GM19455 (cell line): ENCODE measurements around the gene RELA.
A peak's percentile ranks its signal among the peaks of the same experiment; 100 is the strongest.
"Not testable (repeated sequence)": the region's sequence is repeated elsewhere in the genome, so short reads cannot be mapped to it uniquely, and the experiment has no call there.

Source experiments
- ATAC-seq: cut with Tn5 transposase; IDR thresholded peaks from one replicate; pipeline ENCODE4 v1.9.1; 2021; ENCODE audit not compliant: unreplicated experiment

The RELA gene

DNA sequence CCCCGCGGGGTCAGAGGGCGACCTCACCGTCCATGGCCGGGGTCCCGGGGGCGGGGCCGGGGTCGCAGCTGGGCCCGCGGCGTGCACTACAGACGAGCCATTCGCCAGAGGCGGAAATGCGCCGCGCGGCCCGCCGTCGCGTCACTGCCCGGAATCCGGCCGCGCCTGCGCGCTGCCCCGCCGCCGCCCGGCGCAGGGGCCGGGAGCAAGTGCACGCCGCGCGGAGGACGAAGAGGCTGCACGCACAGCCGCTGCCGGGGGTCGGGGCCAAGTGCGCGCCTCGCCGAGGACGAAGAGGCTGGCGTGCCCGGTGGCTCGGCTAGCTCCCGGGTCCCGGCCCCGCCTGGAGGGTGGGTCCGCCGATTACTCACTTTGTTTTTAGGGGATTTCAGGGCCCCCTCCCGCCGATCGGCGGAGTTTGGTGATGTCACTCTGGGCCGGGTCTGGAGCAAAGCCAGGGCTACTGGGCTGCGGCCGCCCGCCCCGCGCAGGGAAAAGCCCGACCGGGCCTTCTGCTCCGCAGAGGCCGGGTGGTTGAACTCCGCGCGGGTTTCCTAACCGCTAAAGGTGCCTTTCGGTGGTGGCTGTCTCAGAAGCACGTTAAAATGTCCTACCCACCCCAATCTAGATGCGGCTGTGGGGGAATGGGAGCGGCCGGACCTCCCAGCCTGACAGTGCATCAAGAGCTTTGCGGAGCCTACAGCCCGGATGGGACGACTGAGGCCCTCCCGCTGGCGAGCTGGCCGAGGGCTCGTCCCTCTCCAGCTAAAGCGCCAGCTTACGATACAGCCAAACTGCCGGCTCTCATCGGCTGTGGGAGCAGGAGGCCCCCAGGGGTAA lies at the start of gene RELA:
TSS of gene RELA (minus strand) at position 118 of the 840 bp plus-strand sequence. CDS start at position 34, 84 bp downstream.
- ATAC-seq = peak; percentile 79

- ATAC-seq = peak; percentile 70
Observed at GRCh38 chr11:65711785-65712632, 49.3 kb upstream of the RELA start, which contains the start of gene KAT5. KAT5 (plus strand) TSS chr11:65712252; CDS start chr11:65712268, 16 bp downstream.

GRCh38 chr11:65710421-65710820 lies 47.7 kb upstream of the RELA start:
- ATAC-seq = no peak

GRCh38 chr11:65709661-65710060 lies 46.9 kb upstream of the RELA start:
- ATAC-seq = no peak

- ATAC-seq = no peak
Observed at GRCh38 chr11:65708451-65708850, 45.7 kb upstream of the RELA start.

- not testable (repeated sequence) for ATAC-seq
Observed at GRCh38 chr11:65707002-65707401, 44.3 kb upstream of the RELA start.

- ATAC-seq = not testable (repeated sequence)
Observed at GRCh38 chr11:65706303-65706763, 43.6 kb upstream of the RELA start.

GRCh38 chr11:65703846-65704245 lies 41.1 kb upstream of the RELA start:
- no peak for ATAC-seq

DNA sequence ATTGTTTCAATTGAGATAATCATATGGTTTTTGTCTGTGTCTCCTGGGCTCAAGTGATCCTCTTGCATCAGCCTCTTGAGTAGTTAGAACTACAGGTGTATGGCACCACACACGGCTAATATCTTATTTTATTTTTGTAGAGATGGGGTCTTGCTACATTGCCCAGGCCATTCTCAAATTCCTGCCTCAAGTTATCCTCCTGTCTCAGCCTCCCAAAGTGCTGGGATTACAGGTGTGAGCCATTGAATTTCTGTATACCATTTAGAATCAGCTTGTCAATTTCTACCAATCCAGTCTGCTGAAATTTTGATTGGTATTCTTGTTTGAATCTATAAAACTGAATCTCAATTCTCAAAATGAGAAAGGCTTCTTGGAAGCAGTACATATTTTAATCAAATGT lies 39.0 kb upstream of the RELA start:
- ATAC-seq = no peak

DNA sequence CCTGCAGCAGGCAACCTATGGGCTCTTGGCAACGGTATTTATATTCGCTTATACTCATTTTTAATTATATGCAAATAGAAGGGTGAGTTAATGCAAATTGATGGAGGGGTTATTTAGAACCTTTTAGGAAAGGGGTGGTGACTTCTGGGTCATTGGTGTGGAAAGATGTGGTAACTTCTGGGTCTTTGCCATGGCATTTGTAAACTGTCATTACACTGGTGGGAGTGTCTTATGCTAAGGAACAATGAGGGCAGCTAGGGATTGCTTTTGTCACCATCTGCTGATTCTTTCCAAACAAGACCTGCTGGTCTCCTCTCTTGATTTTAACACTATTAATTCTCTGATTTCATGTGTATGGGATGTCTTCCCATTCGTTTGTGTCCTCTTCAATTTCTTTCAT lies 37.7 kb upstream of the RELA start:
- no peak for ATAC-seq

- ATAC-seq = no peak
Observed at GRCh38 chr11:65699306-65699705, 36.6 kb upstream of the RELA start.

- no peak for ATAC-seq
Observed at GRCh38 chr11:65698205-65698604, 35.5 kb upstream of the RELA start.

GRCh38 chr11:65696802-65697552 lies 34.3 kb upstream of the RELA start:
- ATAC-seq = no peak

DNA sequence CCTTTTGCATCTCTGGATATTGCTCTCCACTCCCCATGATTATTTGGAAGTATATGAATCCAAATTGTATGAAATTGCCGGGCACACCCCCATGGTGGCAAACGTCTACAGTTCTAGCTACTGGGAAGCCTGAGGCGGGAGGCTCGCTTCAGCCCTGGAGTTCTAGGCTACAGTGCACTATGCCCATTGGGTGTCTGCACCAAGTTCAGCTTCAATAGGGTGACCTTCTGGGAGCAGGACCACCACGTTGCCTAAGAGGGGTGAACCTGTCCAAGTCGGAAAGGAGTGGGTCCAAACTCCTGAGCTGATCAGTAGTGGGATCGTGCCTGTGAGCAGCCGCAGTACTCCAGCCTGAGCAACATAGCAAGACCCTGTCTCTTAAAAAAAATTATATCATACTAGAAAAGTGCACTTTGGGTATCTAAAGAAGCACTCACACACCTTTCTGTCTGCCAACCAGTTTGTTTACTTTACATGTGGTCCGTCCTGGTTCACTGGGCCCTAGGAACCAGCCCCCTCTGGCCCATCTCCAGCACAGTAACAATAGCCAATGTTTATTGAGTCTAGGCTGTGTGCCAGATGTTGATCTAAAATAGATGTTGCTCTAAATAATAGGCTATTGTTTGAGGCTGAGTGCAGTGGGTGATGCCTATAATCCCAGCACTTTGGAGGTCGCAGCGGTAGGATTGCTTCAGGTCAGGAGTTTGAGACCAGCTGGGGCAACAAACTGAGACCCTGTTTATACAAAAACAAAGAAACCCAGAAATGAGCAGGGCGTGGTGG lies 32.9 kb upstream of the RELA start:
- ATAC-seq = no peak

GRCh38 chr11:65692367-65692766 lies 29.7 kb upstream of the RELA start:
- ATAC-seq = no peak

- not testable (repeated sequence) for ATAC-seq
Observed at GRCh38 chr11:65691847-65692246, 29.1 kb upstream of the RELA start.

- ATAC-seq = no peak
Observed at GRCh38 chr11:65685981-65686380, 23.3 kb upstream of the RELA start.

DNA sequence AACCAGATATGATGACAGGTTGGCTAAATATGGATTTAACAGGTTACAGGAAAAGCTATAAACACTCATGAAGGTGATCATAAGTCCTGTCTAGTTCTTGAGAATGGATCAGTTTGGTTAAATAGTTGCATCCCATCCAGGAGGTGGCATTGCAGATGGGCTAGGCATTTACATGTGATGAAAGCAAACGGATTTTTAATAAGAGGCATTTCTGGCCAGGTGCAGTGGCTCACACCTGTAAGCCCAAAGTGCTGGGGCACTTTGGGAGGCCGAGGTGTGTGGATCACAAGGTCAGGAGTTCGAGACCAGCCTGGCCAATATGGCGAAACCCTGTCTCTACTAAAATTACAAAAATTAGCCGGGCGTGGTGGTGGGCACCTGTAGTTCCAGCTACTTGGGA lies 20.8 kb upstream of the RELA start:
- not testable (repeated sequence) for ATAC-seq

GRCh38 chr11:65680192-65680743 lies 17.6 kb upstream of the RELA start:
- ATAC-seq = no peak

GRCh38 chr11:65672982-65673381 lies 10.3 kb upstream of the RELA start:
- no peak for ATAC-seq
